Measurements from ENCODE around the gene PDE4D. TPM values are rescaled to one million over a fixed set of nuclear protein-coding genes. Genes with fewer than 3 reads are reported as not detected.

PDE4D gene
- total and polyA plus RNA-seq, 2 experiments from 2014 or later, result 21.9 to 54.2 TPM

DNA sequence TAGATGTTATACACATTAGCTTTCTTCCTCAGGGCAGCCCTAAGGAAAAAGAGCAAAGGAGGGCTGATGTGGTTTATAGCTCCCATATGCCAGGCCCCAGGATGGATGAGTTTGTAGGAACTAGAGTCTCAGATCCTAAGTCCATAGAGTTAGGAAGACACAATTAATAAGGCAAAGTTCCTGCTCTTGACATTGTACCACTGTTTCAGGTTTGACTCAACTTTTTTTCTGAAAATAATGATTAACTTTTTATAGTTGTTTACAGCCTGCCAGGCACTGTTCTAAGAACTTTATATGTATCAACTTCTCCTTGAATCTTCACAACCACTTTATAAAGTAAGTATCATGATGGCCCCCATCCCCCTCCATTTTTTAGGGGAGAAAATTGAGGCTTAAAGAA, 339.5 kb downstream of the PDE4D start:
- DNase-seq (ENCODE audit: low read depth in 1 of 2, low spot score in 1 of 2), result no peak
- TF ChIP-seq CTCF (IDR thresholded peaks at IDR 0.05; ENCODE audit: low read depth, low read length), result no peak
- Histone ChIP-seq H3K4me1 (ENCODE audit: low read depth) (no peaks in the 10 kb centered on the region), H3K4me3 (no peak overlapping the region), H3K36me3 (no peaks in the 10 kb centered on the region), H3K27me3 (no peaks in the 10 kb centered on the region), H3K27ac (no peak overlapping the region), H3K9me3 (ENCODE audit: low read depth) (no peaks in the 10 kb centered on the region)

- no peak for TF ChIP-seq CTCF (IDR thresholded peaks at IDR 0.05; ENCODE audit: low read depth, low read length)
- H3K27me3 ChIP-seq, result no peaks in the 10 kb centered on the region
- H3K4me3 ChIP-seq, result no peak overlapping the region
- H3K36me3 ChIP-seq, result no peaks in the 10 kb centered on the region
- H3K9me3 ChIP-seq (ENCODE audit: low read depth), result no peaks in the 10 kb centered on the region
- H3K4me1 ChIP-seq (ENCODE audit: low read depth), result no peaks in the 10 kb centered on the region
- no peak for DNase-seq (ENCODE audit: low read depth in 1 of 2, low spot score in 1 of 2)
- H3K27ac ChIP-seq, result no peak overlapping the region
Observed at GRCh38 chr5:59548807-59549357, 344.6 kb downstream of the PDE4D start.

- no peak overlapping the region for H3K4me3 ChIP-seq
- H3K36me3 ChIP-seq, result no peaks in the 10 kb centered on the region
- no peaks in the 10 kb centered on the region for H3K4me1 ChIP-seq (ENCODE audit: low read depth)
- no peak overlapping the region for H3K27ac ChIP-seq
- H3K27me3 ChIP-seq, result no peaks in the 10 kb centered on the region
- no peak for DNase-seq (ENCODE audit: low read depth in 1 of 2, low spot score in 1 of 2)
- TF ChIP-seq CTCF (IDR thresholded peaks at IDR 0.05; ENCODE audit: low read depth, low read length), result no peak
- H3K9me3 ChIP-seq (ENCODE audit: low read depth), result no peaks in the 10 kb centered on the region
Observed at GRCh38 chr5:59547731-59548130, 345.8 kb downstream of the PDE4D start.

- no peak for TF ChIP-seq CTCF (IDR thresholded peaks at IDR 0.05; ENCODE audit: low read depth, low read length)
- no peak for DNase-seq (ENCODE audit: low read depth in 1 of 2, low spot score in 1 of 2)
- H3K4me3 ChIP-seq, result no peak overlapping the region
- H3K9me3 ChIP-seq (ENCODE audit: low read depth), result no peaks in the 10 kb centered on the region
- H3K36me3 ChIP-seq, result no peaks in the 10 kb centered on the region
- no peaks in the 10 kb centered on the region for H3K4me1 ChIP-seq (ENCODE audit: low read depth)
- H3K27ac ChIP-seq, result no peak overlapping the region
- H3K27me3 ChIP-seq, result no peaks in the 10 kb centered on the region
Observed at GRCh38 chr5:59544573-59544972, 349.0 kb downstream of the PDE4D start.

- TF ChIP-seq CTCF (IDR thresholded peaks at IDR 0.05; ENCODE audit: low read depth, low read length), result no peak
- H3K36me3 ChIP-seq, result no peaks in the 10 kb centered on the region
- H3K4me3 ChIP-seq, result no peak overlapping the region
- no peaks in the 10 kb centered on the region for H3K4me1 ChIP-seq (ENCODE audit: low read depth)
- DNase-seq (ENCODE audit: low read depth in 1 of 2, low spot score in 1 of 2), result no peak
- H3K9me3 ChIP-seq (ENCODE audit: low read depth), result no peaks in the 10 kb centered on the region
- no peaks in the 10 kb centered on the region for H3K27me3 ChIP-seq
- no peak overlapping the region for H3K27ac ChIP-seq
Observed at GRCh38 chr5:59543821-59544442, 349.6 kb downstream of the PDE4D start.

Measured in cardiac muscle cell (in vitro differentiated cells and primary cell).